CD4-positive, alpha-beta memory T cell (primary cell): ENCODE measurements around the gene TBC1D23. TPM values are rescaled to one million over a fixed set of nuclear protein-coding genes. Genes with fewer than 3 reads are reported as not detected.
"Not testable (repeated sequence)": the region's sequence is repeated elsewhere in the genome, so short reads cannot be mapped to it uniquely, and the experiment has no call there.

Experiments used
- CTCF ChIA-PET: fragments of 350-600 bp; sonication (Branson Sonifier 250); formaldehyde crosslinking; loops from one replicate; lab custom pipeline; 2021; ENCODE audit warnings: inconsistent platforms; ENCODE audit not compliant: partially characterized antibody; lab: Charles Lee
- POLR2A ChIA-PET: fragments of 350-600 bp; sonication (Branson Sonifier 250); formaldehyde crosslinking; loops from one replicate; lab custom pipeline; 2021; ENCODE audit not compliant: partially characterized antibody; lab: Charles Lee
- DNase-seq, 5 donors: peaks; one replicate each; pipeline versions ENCODE4 v3.0.0 to v3.0.0-alpha.2; 2020 to 2022; ENCODE audit warnings: mixed read lengths in 1 of 5
- H3K27ac ChIP-seq: one replicate; pipeline ENCODE4 v1.7.0; 2013; ENCODE audit warnings: low read depth, low read length
- H3K27me3 ChIP-seq: 2 replicates; pipeline ENCODE4 v1.7.0; 2013; ENCODE audit warnings: mild to moderate bottlenecking, low read length, moderate library complexity; ENCODE audit not compliant: insufficient read depth
- H3K36me3 ChIP-seq: 2 replicates; pipeline ENCODE4 v1.7.0; 2013; ENCODE audit warnings: mild to moderate bottlenecking, low read length, moderate library complexity; ENCODE audit not compliant: insufficient read depth
- H3K4me1 ChIP-seq: 2 replicates; pipeline ENCODE4 v1.7.0; 2013; ENCODE audit warnings: mild to moderate bottlenecking, low read length, moderate library complexity; ENCODE audit not compliant: insufficient read depth
- H3K4me3 ChIP-seq, 2 donors: one replicate each; pipeline ENCODE4 v1.7.0; 2013; ENCODE audit warnings: low read length in 2 of 2, mild to moderate bottlenecking in 1 of 2
- H3K9me3 ChIP-seq, 2 donors: one replicate each; pipeline ENCODE4 v1.7.0; 2013; ENCODE audit warnings: low read length in 2 of 2, control low read depth in 1 of 2; ENCODE audit not compliant: control insufficient read depth in 1 of 2
- H3K27ac Mint-ChIP-seq, 7 donors: one replicate each; pipeline ENCODE4 v1.8.0; 2020 to 2021; ENCODE audit warnings: mixed read lengths in 7 of 7, mild to moderate bottlenecking in 6 of 7, inconsistent platforms in 3 of 7, moderate library complexity in 3 of 7
- H3K27me3 Mint-ChIP-seq, 2 donors: one replicate each; pipeline ENCODE4 v1.8.0; 2020 to 2021; ENCODE audit warnings: mixed read lengths in 2 of 2
- H3K36me3 Mint-ChIP-seq, 2 donors: one replicate each; pipeline ENCODE4 v1.8.0; 2020 to 2021; ENCODE audit warnings: mixed read lengths in 2 of 2, inconsistent platforms in 1 of 2, mild to moderate bottlenecking in 1 of 2
- H3K4me1 Mint-ChIP-seq, 4 donors: one replicate each; pipeline ENCODE4 v1.8.0; 2020 to 2021; ENCODE audit warnings: mixed read lengths in 4 of 4, mild to moderate bottlenecking in 1 of 4
- H3K4me3 Mint-ChIP-seq, 8 donors: one replicate each; pipeline ENCODE4 v1.8.0; 2020 to 2021; ENCODE audit warnings: mixed read lengths in 8 of 8, mild to moderate bottlenecking in 7 of 8, moderate library complexity in 6 of 8, inconsistent platforms in 3 of 8
- H3K9me3 Mint-ChIP-seq, 8 donors: one replicate each; pipeline ENCODE4 v1.8.0; 2020 to 2021; ENCODE audit warnings: mixed read lengths in 8 of 8, mild to moderate bottlenecking in 5 of 8, inconsistent platforms in 3 of 8, moderate library complexity in 1 of 8
- intact Hi-C: fragments of 100-400 bp; cut with micrococcal nuclease; formaldehyde crosslinking; loops from one replicate; pipeline ENCODE4 v1.15.1; 2023
- polyA plus RNA-seq, 2 donors: library from polyadenylated mRNA; unstranded; fragments of 300-500 nt; fragmentation: Illumina TruSeq; gene quantifications; one replicate each; pipeline ENCODE4 v1.2.3, GENCODE V29; 2021
- total RNA-seq, 2 experiments: library from RNA; stranded (reverse); gene quantifications; one replicate each; pipeline ENCODE4 v1.2.3, GENCODE V29; 2021

The TBC1D23 gene
- total and polyA plus RNA-seq, 4 experiments from 2014 or later: 13.9 to 44.9 (median 31.1) TPM

GRCh38 chr3:100238599-100238998 lies 22.2 kb upstream of the TBC1D23 start:
- DNase-seq: no peak
- Histone ChIP-seq H3K4me3 (no peak overlapping the region), H3K27me3 (no peaks in the 10 kb centered on the region), H3K9me3 (no peaks in the 10 kb centered on the region), H3K36me3 (no peaks in the 10 kb centered on the region), H3K4me1 (no peaks in the 10 kb centered on the region), H3K27ac (no peak overlapping the region)
- intact Hi-C loops: no loop called here
- peaks cover 0 to 3% of the 10 kb centered on the region in 2 donors for H3K36me3 Mint-ChIP-seq
- H3K9me3 Mint-ChIP-seq: peaks cover 0 to 14% (median 5%) of the 10 kb centered on the region in 8 donors
- H3K27ac Mint-ChIP-seq: no peak overlapping the region
- POLR2A ChIA-PET: no interaction called here
- H3K4me1 Mint-ChIP-seq: no peaks in the 10 kb centered on the region
- CTCF ChIA-PET: interaction anchor here (1.2 kb wide), 1 partner anchor 16 kb away, joined by 3 read pairs; no protein-coding TSS in a partner anchor
- no peak overlapping the region for H3K4me3 Mint-ChIP-seq
- H3K27me3 Mint-ChIP-seq: peaks cover 0 to 2% of the 10 kb centered on the region in 2 donors

GRCh38 chr3:100242471-100242870 lies 18.3 kb upstream of the TBC1D23 start:
- H3K27me3 ChIP-seq, H3K4me1 ChIP-seq, H3K36me3 ChIP-seq, H3K27me3 Mint-ChIP-seq, POLR2A ChIA-PET, intact Hi-C loops, H3K4me3 ChIP-seq, CTCF ChIA-PET, H3K27ac Mint-ChIP-seq, DNase-seq, H3K9me3 ChIP-seq, H3K36me3 Mint-ChIP-seq, H3K4me1 Mint-ChIP-seq, H3K4me3 Mint-ChIP-seq, H3K27ac ChIP-seq: not testable (repeated sequence)
- H3K9me3 Mint-ChIP-seq: peaks cover 0 to 13% (median 5%) of the 10 kb centered on the region in 8 donors

DNA sequence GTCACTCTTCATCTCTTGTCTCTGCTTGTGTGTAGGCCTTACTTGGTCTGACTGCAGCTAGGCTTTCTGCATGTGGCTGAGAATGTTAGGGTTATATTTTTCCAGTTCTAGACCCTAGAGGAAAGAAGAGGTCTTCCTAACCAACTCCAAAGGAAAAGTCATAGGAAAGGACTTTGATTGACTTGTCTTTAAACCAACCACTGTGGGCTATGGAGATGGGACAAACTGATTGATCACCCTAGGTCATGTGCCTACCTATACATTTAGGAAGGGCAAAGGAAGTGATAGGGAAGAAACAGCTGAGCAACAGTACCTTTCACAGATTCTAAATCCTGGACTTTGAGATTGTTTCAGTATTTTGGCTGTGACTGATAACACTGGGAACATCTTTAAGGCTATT lies 16.5 kb upstream of the TBC1D23 start:
- peaks cover 0 to under 1% (median 0%) of the 10 kb centered on the region in 8 donors for H3K9me3 Mint-ChIP-seq
- peaks cover 0 to 2% of the 10 kb centered on the region in 2 donors for H3K27me3 Mint-ChIP-seq
- no peak for DNase-seq
- H3K27ac Mint-ChIP-seq: peak overlapping the region in 1 of 7 donors; percentile 22
- H3K36me3 Mint-ChIP-seq: no peaks in the 10 kb centered on the region
- H3K4me1 Mint-ChIP-seq: no peaks in the 10 kb centered on the region
- H3K4me1 ChIP-seq: no peaks in the 10 kb centered on the region
- H3K4me3 Mint-ChIP-seq: no peak overlapping the region
- no peak overlapping the region for H3K4me3 ChIP-seq
- no peaks in the 10 kb centered on the region for H3K36me3 ChIP-seq
- POLR2A ChIA-PET: no interaction called here
- H3K9me3 ChIP-seq: no peaks in the 10 kb centered on the region
- intact Hi-C loops: no loop called here
- no peaks in the 10 kb centered on the region for H3K27me3 ChIP-seq
- H3K27ac ChIP-seq: no peak overlapping the region
- CTCF ChIA-PET: no interaction called here

GRCh38 chr3:100245136-100245535 lies 15.7 kb upstream of the TBC1D23 start:
- no peak for DNase-seq
- H3K36me3 ChIP-seq: no peaks in the 10 kb centered on the region
- POLR2A ChIA-PET: no interaction called here
- no peaks in the 10 kb centered on the region for H3K9me3 Mint-ChIP-seq
- H3K4me1 ChIP-seq: no peaks in the 10 kb centered on the region
- CTCF ChIA-PET: interaction anchor here (0.7 kb wide), 1 partner anchor 9 kb away, joined by 5 read pairs; no protein-coding TSS in a partner anchor
- no peaks in the 10 kb centered on the region for H3K27me3 ChIP-seq
- no peaks in the 10 kb centered on the region for H3K4me1 Mint-ChIP-seq
- intact Hi-C loops: no loop called here
- no peaks in the 10 kb centered on the region for H3K36me3 Mint-ChIP-seq
- no peak overlapping the region for H3K4me3 ChIP-seq
- no peak overlapping the region for H3K27ac Mint-ChIP-seq
- H3K27ac ChIP-seq: no peak overlapping the region
- no peak overlapping the region for H3K4me3 Mint-ChIP-seq
- H3K9me3 ChIP-seq: no peaks in the 10 kb centered on the region
- peaks cover 0 to 2% of the 10 kb centered on the region in 2 donors for H3K27me3 Mint-ChIP-seq

DNA sequence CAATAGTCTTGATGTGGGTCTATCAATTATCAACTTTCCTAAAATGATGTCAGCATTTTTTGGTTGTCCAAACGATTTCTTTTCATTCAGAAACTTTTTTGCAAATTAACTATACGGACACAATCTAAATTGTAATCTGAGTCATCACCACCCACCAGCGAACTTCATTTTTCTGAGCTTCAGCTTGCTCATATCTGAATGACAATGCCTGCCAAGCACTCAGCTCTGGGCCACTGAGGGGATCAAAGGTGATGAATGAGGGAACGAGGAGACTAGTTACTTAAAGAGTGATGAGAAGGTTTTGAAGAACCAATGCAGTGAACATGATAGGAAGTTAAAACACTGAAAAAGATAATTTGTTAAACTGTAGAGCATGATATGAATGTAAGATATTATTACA lies 14.9 kb upstream of the TBC1D23 start:
- H3K9me3 Mint-ChIP-seq: no peaks in the 10 kb centered on the region
- peaks cover 0 to 1% of the 10 kb centered on the region in 2 donors for H3K27me3 Mint-ChIP-seq
- intact Hi-C loops: no loop called here
- CTCF ChIA-PET: interaction anchor here (0.7 kb wide), 1 partner anchor 414 kb away, joined by 3 read pairs; no protein-coding TSS in a partner anchor
- POLR2A ChIA-PET: interaction anchor here (1.1 kb wide), 1 partner anchor 15 kb away, joined by 4 read pairs; the partner anchor contains the start of gene TBC1D23
- no peaks in the 10 kb centered on the region for H3K36me3 Mint-ChIP-seq
- no peak overlapping the region for H3K4me3 Mint-ChIP-seq
- no peaks in the 10 kb centered on the region for H3K36me3 ChIP-seq
- H3K27me3 ChIP-seq: no peaks in the 10 kb centered on the region
- H3K4me1 ChIP-seq: no peaks in the 10 kb centered on the region
- H3K4me3 ChIP-seq: no peak overlapping the region
- H3K27ac Mint-ChIP-seq: no peak overlapping the region
- no peak for DNase-seq
- no peaks in the 10 kb centered on the region for H3K9me3 ChIP-seq
- no peak overlapping the region for H3K27ac ChIP-seq
- no peaks in the 10 kb centered on the region for H3K4me1 Mint-ChIP-seq

GRCh38 chr3:100246999-100247398 lies 13.8 kb upstream of the TBC1D23 start:
- Mint-ChIP-seq H3K4me1 (no peaks in the 10 kb centered on the region), H3K9me3 (no peaks in the 10 kb centered on the region), H3K36me3 (no peaks in the 10 kb centered on the region), H3K4me3 (no peak overlapping the region), H3K27me3 (no peaks in the 10 kb centered on the region), H3K27ac (no peak overlapping the region)
- Histone ChIP-seq H3K9me3 (no peaks in the 10 kb centered on the region), H3K27ac (no peak overlapping the region), H3K4me1 (no peaks in the 10 kb centered on the region), H3K4me3 (no peak overlapping the region), H3K27me3 (no peaks in the 10 kb centered on the region), H3K36me3 (no peaks in the 10 kb centered on the region)
- intact Hi-C loops: no loop called here
- ChIA-PET CTCF (no interaction called here), POLR2A (interaction anchor here (1.1 kb wide), 1 partner anchor 14 kb away, joined by 4 read pairs; the partner anchor contains the start of gene TBC1D23)
- no peak for DNase-seq

- Histone ChIP-seq H3K9me3 (no peaks in the 10 kb centered on the region), H3K27me3 (no peaks in the 10 kb centered on the region), H3K4me3 (no peak overlapping the region), H3K4me1 (no peaks in the 10 kb centered on the region), H3K36me3 (no peaks in the 10 kb centered on the region), H3K27ac (no peak overlapping the region)
- H3K27me3 Mint-ChIP-seq: no peaks in the 10 kb centered on the region
- ChIA-PET POLR2A (no interaction called here), CTCF (interaction anchor here (1.0 kb wide), 1 partner anchor 418 kb away, joined by 3 read pairs; no protein-coding TSS in a partner anchor)
- no peak overlapping the region for H3K4me3 Mint-ChIP-seq
- intact Hi-C loops: no loop called here
- H3K36me3 Mint-ChIP-seq: no peaks in the 10 kb centered on the region
- no peaks in the 10 kb centered on the region for H3K4me1 Mint-ChIP-seq
- H3K27ac Mint-ChIP-seq: no peak overlapping the region
- no peaks in the 10 kb centered on the region for H3K9me3 Mint-ChIP-seq
- DNase-seq: no peak
Observed at GRCh38 chr3:100252001-100252400, 8.8 kb upstream of the TBC1D23 start.
